Gastroesophageal sphincter (tissue), 4 donors: ENCODE measurements around the gene KCNE1. TPM values are rescaled to one million over a fixed set of nuclear protein-coding genes. Genes with fewer than 3 reads are reported as not detected.

ENCODE experiments used
- ATAC-seq: fragments of 150-250 bp; one replicate; pipeline ENCODE4 v1.9.1; 2016; ENCODE audit warnings: mild to moderate bottlenecking, moderate library complexity
- H3K27ac ChIP-seq, 4 donors: fragments of 200-600 bp; sonication (generic) in 3 of 4; 1 replicate in 3 of 4; 2 replicates in 1 of 4; pipeline ENCODE4 v1.5.1; 2016 to 2019
- H3K27me3 ChIP-seq: fragments of 200-600 bp; sonication (generic); one replicate; pipeline ENCODE4 v1.5.1; 2019
- H3K36me3 ChIP-seq, 2 donors: fragments of 200-600 bp; sonication (generic); one replicate each; pipeline ENCODE4 v1.5.1; 2019; ENCODE audit warnings: control low read depth in 1 of 2
- H3K4me1 ChIP-seq, 3 donors: fragments of 200-600 bp; sonication (generic); 1 replicate in 2 of 3; 2 replicates in 1 of 3; pipeline ENCODE4 v1.5.1; 2016 to 2019; ENCODE audit warnings: control low read depth in 2 of 3
- H3K4me3 ChIP-seq, 2 donors: fragments of 200-600 bp; sonication (generic); one replicate each; pipeline ENCODE4 v1.5.1; 2019; ENCODE audit warnings: mild to moderate bottlenecking in 1 of 2, moderate library complexity in 1 of 2
- H3K9me3 ChIP-seq, 3 donors: fragments of 200-600 bp; sonication (generic); one replicate each; pipeline ENCODE4 v1.5.1; 2017 to 2019; ENCODE audit warnings: control low read depth in 2 of 3
- EP300 ChIP-seq: sonication (generic); formaldehyde crosslinking; IDR thresholded peaks from one replicate; pipeline ENCODE4 v1.6.1; 2017; ENCODE audit warnings: antibody characterized with exemption, mild to moderate bottlenecking
- POLR2A ChIP-seq, 2 donors: fragments of 450-650 bp; IDR thresholded peaks; one replicate each; pipeline ENCODE4 v1.6.1; 2017; ENCODE audit warnings: antibody characterized with exemption in 2 of 2, mild to moderate bottlenecking in 2 of 2, moderate library complexity in 1 of 2
- POLR2AphosphoS5 ChIP-seq: sonication (generic); formaldehyde crosslinking; IDR thresholded peaks from one replicate; pipeline ENCODE4 v1.6.1; 2017; ENCODE audit warnings: antibody characterized with exemption
- WGBS, 2 donors: methylation state at CpG; one replicate each; pipeline ENCODE4 v1.1.5; 2018; ENCODE audit warnings: low coverage in 1 of 2; 5-methylcytosine and 5-hydroxymethylcytosine counted together
- total RNA-seq, 4 donors: library from RNA; depleted of rRNA; stranded (reverse); fragments of >200 nt; gene quantifications; one replicate each; pipeline ENCODE4 v1.1.0, GENCODE V29; 2016
- TF ChIP-seq, protein P1 (sequence below), 4 experiments: fragments of 200-600 bp in 2 of 4; fragments of 450-650 bp in 2 of 4; sonication (generic) in 1 of 4; IDR thresholded peaks; one replicate each; pipeline ENCODE4 v1.5.1; 2017 to 2019; ENCODE audit warnings: antibody characterized with exemption in 4 of 4, mild to moderate bottlenecking in 2 of 4, moderate library complexity in 2 of 4

The KCNE1 gene
- total RNA-seq, 4 donors from 2014 or later: 0.64 to 6.4 (median 3.0) TPM

GRCh38 chr21:34520281-34520680, 8.3 kb upstream of the KCNE1 start:
- peaks cover 0 to 61% (median 26%) of the 10 kb centered on the region in 3 donors for H3K4me1 ChIP-seq
- no peaks in the 10 kb centered on the region for H3K27me3 ChIP-seq
- no peak for ATAC-seq
- 81 to 82% methylated on average over 5 to 6 of the region's 6 CpGs for WGBS, 2 donors
- no peaks in the 10 kb centered on the region for H3K9me3 ChIP-seq
- peak overlapping the region in 3 of 4 donors; percentile 55 to 72 (median 55) for H3K27ac ChIP-seq
- TF ChIP-seq POLR2A (IDR thresholded peaks at IDR 0.05) (no peak), POLR2AphosphoS5 (no peak), EP300 (no peak)
- no peak overlapping the region for H3K4me3 ChIP-seq
- H3K36me3 ChIP-seq: peaks cover 0 to 68% of the 10 kb centered on the region in 2 donors

GRCh38 chr21:34519694-34520093, 7.7 kb upstream of the KCNE1 start:
- Histone ChIP-seq H3K4me3 (no peak overlapping the region), H3K27me3 (no peaks in the 10 kb centered on the region), H3K9me3 (no peaks in the 10 kb centered on the region), H3K27ac (peak overlapping the region in 3 of 4 donors; percentile 32 to 72 (median 55)), H3K36me3 (peaks cover 0 to 68% of the 10 kb centered on the region in 2 donors), H3K4me1 (peaks cover 0 to 55% (median 20%) of the 10 kb centered on the region in 3 donors)
- no peak for ATAC-seq
- no peak for TF ChIP-seq POLR2A (IDR thresholded peaks at IDR 0.05)
- TF ChIP-seq, protein P1, sequence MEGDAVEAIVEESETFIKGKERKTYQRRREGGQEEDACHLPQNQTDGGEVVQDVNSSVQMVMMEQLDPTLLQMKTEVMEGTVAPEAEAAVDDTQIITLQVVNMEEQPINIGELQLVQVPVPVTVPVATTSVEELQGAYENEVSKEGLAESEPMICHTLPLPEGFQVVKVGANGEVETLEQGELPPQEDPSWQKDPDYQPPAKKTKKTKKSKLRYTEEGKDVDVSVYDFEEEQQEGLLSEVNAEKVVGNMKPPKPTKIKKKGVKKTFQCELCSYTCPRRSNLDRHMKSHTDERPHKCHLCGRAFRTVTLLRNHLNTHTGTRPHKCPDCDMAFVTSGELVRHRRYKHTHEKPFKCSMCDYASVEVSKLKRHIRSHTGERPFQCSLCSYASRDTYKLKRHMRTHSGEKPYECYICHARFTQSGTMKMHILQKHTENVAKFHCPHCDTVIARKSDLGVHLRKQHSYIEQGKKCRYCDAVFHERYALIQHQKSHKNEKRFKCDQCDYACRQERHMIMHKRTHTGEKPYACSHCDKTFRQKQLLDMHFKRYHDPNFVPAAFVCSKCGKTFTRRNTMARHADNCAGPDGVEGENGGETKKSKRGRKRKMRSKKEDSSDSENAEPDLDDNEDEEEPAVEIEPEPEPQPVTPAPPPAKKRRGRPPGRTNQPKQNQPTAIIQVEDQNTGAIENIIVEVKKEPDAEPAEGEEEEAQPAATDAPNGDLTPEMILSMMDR (IDR thresholded peaks at IDR 0.05): no peak
- TF ChIP-seq EP300: no peak
- no peak for TF ChIP-seq POLR2AphosphoS5
- 87 to 92% methylated on average over 3 to 7 of the region's 8 CpGs for WGBS, 2 donors

DNA sequence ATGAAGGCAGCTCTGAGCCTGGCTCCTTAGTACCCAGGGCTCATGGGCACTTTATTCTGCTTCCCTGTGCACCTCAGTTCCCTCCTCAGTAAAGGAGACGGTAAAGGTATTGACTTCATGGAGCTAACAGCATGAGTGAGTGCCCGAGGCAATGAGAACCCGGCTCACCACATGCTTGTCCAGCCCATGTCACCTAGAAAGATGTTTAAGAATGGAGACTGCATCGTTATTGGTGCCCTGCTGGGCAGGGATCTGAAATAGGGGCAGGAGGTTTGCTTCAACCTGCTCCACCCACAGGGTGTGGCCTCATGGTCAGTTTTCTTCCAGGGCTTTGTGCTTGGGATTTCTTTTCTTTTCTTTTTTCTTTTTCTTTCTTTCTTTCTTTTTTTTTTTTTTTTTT, 7.0 kb upstream of the KCNE1 start:
- WGBS, 2 donors: 46% methylated on average over 1 of the region's 4 CpGs; no CpG with 5 or more reads in 1 of the 2 donors
- Histone ChIP-seq H3K27ac (peak overlapping the region in 1 of 4 donors; percentile 53), H3K27me3 (no peaks in the 10 kb centered on the region), H3K9me3 (no peaks in the 10 kb centered on the region), H3K4me3 (no peak overlapping the region), H3K36me3 (peaks cover 0 to 68% of the 10 kb centered on the region in 2 donors), H3K4me1 (peaks cover 0 to 48% (median 18%) of the 10 kb centered on the region in 3 donors)
- no peak for TF ChIP-seq EP300
- no peak for ATAC-seq

DNA sequence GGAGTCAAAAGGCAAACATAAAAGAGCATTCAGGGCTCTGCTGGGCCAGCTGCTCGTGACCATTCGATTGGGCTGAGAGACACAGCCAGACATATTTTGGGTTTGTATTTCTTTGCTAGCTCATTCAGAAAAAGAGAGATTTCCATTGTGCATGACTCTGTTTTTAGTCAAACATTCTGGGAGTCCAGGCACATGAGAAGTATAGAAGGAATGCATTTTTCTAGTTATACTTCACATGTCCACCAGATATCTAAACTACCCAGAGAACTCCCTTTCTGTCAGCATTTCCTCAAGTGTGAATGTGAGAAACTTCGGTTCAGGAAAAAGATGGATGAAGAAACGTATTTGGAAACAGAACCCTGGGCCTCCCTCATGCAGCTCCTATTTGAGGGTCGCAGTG, 6.3 kb upstream of the KCNE1 start:
- ATAC-seq: no peak
- peaks cover 0 to 41% (median 12%) of the 10 kb centered on the region in 3 donors for H3K4me1 ChIP-seq
- H3K27me3 ChIP-seq: no peaks in the 10 kb centered on the region
- no peaks in the 10 kb centered on the region for H3K9me3 ChIP-seq
- TF ChIP-seq POLR2A (IDR thresholded peaks at IDR 0.05): no peak
- TF ChIP-seq, protein P1 (IDR thresholded peaks at IDR 0.05): no peak
- no peak for TF ChIP-seq POLR2AphosphoS5
- no peak for TF ChIP-seq EP300
- peak overlapping the region in 2 of 4 donors; percentile 29 to 53 for H3K27ac ChIP-seq
- 71 to 83% methylated on average over 3 to 4 of the region's 5 CpGs for WGBS, 2 donors
- H3K4me3 ChIP-seq: no peak overlapping the region
- H3K36me3 ChIP-seq: peaks cover 0 to 68% of the 10 kb centered on the region in 2 donors

DNA sequence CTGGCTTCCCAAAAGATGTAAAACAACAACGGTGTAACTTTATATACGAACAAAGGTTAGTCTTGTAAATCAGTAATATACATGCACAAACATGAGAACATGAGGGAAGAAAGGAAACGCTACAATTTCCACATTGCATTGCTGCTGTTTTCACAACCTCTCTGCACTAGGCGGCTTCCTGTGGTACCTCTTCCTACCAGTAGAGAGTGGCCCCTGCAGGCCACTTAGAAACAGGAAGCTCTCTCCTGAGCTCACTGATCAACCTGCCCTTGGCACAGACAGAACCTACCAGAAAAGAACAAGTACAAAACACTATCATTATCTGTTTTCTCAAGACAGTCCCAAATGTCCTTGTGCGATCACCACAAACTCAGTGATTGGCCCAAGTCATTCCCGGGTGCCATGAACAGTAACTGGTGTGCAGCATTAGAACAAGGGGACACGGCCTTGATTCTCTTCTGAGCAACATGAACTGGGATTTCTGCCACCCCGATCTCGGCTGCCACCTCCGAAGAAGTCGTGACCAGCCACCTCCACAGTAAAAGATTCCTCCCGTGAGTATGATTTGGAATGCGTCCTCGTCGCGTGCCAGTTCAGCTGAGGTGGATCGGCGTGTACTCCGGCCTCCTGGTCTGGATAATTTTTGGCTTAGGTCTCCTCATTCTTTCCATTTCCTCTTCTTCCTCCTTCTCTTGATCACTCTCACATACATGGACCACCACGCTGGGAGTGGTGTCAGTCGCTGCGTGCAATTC, 5.7 kb upstream of the KCNE1 start:
- TF ChIP-seq, protein P1 (IDR thresholded peaks at IDR 0.05): peak in 3 of 4 experiments; percentile 7 to 30 (median 13)
- TF ChIP-seq EP300 (no peak), POLR2A (IDR thresholded peaks at IDR 0.05) (no peak)
- Histone ChIP-seq H3K27me3 (no peaks in the 10 kb centered on the region), H3K36me3 (peaks cover 0 to 61% of the 10 kb centered on the region in 2 donors), H3K9me3 (no peaks in the 10 kb centered on the region), H3K4me3 (no peak overlapping the region), H3K4me1 (peaks cover 0 to 35% (median 5%) of the 10 kb centered on the region in 3 donors), H3K27ac (peak overlapping the region in 3 of 4 donors; percentile 29 to 53 (median 31))
- 52 to 83% methylated on average over 3 to 22 of the region's 22 CpGs for WGBS, 2 donors
- ATAC-seq: no peak

GRCh38 chr21:34517039-34517438, 5.0 kb upstream of the KCNE1 start:
- Histone ChIP-seq H3K27ac (no peak overlapping the region), H3K4me1 (peaks cover 0 to 28% (median 0%) of the 10 kb centered on the region in 3 donors), H3K36me3 (peaks cover 0 to 59% of the 10 kb centered on the region in 2 donors), H3K27me3 (no peaks in the 10 kb centered on the region), H3K4me3 (no peak overlapping the region), H3K9me3 (no peaks in the 10 kb centered on the region)
- ATAC-seq: no peak
- no peak for TF ChIP-seq POLR2AphosphoS5
- TF ChIP-seq, protein P1 (IDR thresholded peaks at IDR 0.05): no peak
- no peak for TF ChIP-seq POLR2A (IDR thresholded peaks at IDR 0.05)
- TF ChIP-seq EP300: no peak
- WGBS, 2 donors: 63 to 69% methylated on average over 2 to 5 of the region's 5 CpGs
